CD4-positive, alpha-beta T cell treated with Interleukin-2 at 100 ng/mL for 4 hours (primary cell): Measurements from ENCODE around the gene IFNLR1.

Experiments used
- DNase-seq: peaks from one replicate; pipeline ENCODE4 v3.0.0-alpha.2; 2020; ENCODE audit warnings: low spot score

Gene IFNLR1

DNA sequence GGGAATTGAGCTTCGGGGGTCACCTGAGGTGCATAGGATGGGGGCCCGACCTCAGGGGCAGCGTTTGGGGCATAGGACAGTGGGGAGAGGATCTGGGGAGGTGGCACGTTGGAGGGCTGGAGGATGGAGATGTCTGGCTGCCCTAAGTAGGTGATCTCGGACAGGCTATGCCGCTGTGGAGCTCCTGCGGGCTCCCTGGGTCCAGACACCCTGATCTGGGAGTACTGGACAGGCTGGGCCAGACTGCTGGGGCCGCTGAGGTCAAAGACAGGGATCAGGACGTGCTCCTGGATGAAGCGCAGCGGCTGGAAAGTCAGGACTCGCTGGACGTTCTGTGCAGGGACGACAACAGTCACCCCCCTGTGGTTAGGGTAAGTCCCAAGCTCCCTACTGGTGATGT is 65.7 kb downstream of the IFNLR1 start:
- DNase-seq: no peak

DNA sequence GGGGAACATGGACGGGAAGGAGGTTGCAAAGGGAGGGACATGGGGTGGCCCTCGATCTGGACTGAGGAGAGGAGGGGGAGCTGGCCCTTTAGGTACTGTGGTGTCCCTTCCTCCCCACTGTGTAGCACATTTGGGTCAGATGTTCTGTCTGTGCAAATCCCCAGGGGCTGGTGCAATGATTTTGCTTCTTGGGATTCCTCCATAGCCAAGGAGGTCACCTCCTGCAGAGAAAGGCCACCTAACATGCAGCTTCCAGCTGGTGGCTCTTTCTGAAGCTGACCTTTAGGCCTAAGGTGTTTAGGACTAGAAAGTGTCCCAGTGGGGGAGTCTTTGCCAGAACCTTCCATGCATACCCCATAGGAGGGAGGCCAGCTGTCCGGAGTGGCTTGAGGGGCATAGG is 66.1 kb downstream of the IFNLR1 start:
- no peak for DNase-seq

DNA sequence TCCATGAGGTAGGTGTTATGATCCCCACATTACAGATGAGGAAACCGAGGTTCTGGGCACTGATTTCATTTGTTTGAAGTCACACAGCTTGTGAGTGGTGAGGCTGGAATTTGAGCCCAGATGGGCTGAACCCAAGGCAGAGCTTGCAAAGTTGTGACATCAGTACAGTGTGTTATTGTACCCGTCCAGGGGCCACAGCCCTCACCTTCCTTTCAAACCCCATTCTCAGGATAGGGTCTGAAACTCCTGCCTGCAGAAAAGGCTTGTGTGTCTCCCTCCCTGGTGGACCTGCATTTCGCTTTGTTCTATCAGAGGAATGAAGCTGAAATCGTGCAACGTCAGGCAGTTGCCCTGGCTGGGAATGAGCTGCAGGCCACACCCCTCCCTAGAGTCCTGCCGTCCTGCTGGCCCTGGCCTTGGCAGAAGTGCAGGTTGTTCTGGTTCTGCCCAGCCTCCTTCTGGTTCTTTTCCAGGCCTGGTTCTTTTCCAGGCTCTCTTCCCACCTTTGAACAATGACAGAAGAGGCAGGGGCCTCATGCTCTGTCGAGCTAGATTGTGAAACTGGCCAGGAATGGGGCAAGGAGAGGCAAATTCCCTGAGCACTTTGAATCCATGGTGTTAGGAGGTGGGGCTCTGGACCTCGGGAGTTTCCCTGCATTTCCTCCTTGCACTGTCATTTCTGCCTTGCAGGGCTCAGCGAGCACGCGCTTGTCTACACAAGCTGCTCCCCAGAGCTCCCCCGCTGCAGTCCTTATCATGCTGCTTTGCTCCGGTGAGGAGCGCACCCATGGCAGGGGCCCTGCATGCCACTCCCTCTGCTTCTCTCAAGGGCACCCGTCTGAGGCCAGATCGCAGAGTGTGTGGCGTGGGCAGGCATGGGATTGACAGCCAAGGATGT is 67.0 kb downstream of the IFNLR1 start:
- no peak for DNase-seq

- no peak for DNase-seq
Observed at GRCh38 chr1:24119489-24119858, 67.6 kb downstream of the IFNLR1 start.

GRCh38 chr1:24118410-24119242 is 68.5 kb downstream of the IFNLR1 start:
- DNase-seq: no peak

GRCh38 chr1:24117722-24118409 is 69.2 kb downstream of the IFNLR1 start:
- DNase-seq: no peak

- DNase-seq: no peak
Observed at GRCh38 chr1:24117132-24117531, 70.0 kb downstream of the IFNLR1 start.

DNA sequence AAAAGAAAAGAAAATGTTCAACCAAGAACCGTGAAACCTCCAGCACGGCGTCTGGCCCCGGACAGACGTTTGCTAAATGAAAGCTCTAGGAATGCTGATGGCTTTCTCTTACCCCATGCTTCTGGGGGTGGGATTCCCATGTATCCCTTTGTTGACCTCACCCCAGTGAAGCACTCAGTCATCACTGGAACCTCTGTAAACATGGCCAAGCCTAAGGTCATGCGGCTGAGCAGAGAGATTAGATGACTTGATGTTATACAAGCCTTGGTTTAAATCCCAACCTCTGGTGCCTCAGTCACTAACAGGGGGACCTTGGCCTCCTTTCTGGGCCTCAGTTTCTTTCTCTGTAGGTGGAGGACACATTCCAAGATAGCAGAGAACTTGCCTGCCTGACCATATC is 72.3 kb downstream of the IFNLR1 start:
- DNase-seq: no peak

GRCh38 chr1:24113641-24114033 is 73.5 kb downstream of the IFNLR1 start:
- DNase-seq: no peak

DNA sequence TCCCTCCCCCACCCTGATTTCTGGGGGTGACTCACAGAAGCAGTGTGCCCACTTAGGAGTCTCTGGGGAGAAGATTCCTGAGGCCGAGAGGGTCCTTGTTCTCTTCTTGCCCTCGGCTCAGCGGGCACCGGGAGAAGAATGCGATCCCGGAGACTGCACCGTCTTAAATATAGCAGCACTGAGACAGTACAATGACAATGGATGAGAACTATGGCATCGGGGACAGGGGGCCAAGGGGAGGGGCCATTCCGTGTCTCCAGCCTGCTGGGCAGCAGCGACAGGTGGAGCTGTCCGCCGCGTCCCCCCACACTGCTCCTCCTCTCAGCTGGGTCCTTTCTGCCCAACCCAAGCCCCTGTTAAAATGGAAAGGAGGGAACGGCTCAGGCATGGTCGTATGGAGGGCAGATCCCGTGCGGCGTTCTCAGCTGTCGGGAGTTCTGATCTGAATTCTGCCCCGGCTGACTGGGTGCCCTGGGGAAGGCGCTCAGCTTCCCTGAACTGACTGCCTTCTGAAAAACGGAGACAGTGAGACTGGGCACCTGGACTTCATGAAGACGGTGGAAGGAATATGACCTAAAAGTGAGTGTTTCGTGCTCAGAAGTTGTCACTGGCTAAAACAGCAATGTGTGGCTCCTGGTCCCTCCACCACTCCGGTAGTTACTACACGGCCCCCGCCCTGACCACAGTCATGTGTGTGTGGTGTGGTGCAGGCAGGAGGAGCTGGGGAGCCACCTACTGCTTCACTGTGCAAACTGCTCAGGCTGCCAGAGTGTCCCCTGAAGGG is 74.9 kb downstream of the IFNLR1 start, which contains the start of gene MYOM3:
Gene MYOM3, minus strand, starts transcription at position 140 of the 784 bp plus-strand sequence. CDS start 3,499 bp downstream, outside the sequence.
- DNase-seq: peak; percentile 19

GRCh38 chr1:24111262-24111995 is 75.7 kb downstream of the IFNLR1 start:
- no peak for DNase-seq

- no peak for DNase-seq
Observed at GRCh38 chr1:24110642-24111261, 76.3 kb downstream of the IFNLR1 start.

- DNase-seq: no peak
Observed at GRCh38 chr1:24109686-24110475, 77.2 kb downstream of the IFNLR1 start.

- DNase-seq: no peak
Observed at GRCh38 chr1:24109166-24109483, 78.0 kb downstream of the IFNLR1 start.

GRCh38 chr1:24108334-24109165 is 78.5 kb downstream of the IFNLR1 start:
- DNase-seq: no peak

GRCh38 chr1:24107462-24108138 is 79.5 kb downstream of the IFNLR1 start:
- no peak for DNase-seq

DNA sequence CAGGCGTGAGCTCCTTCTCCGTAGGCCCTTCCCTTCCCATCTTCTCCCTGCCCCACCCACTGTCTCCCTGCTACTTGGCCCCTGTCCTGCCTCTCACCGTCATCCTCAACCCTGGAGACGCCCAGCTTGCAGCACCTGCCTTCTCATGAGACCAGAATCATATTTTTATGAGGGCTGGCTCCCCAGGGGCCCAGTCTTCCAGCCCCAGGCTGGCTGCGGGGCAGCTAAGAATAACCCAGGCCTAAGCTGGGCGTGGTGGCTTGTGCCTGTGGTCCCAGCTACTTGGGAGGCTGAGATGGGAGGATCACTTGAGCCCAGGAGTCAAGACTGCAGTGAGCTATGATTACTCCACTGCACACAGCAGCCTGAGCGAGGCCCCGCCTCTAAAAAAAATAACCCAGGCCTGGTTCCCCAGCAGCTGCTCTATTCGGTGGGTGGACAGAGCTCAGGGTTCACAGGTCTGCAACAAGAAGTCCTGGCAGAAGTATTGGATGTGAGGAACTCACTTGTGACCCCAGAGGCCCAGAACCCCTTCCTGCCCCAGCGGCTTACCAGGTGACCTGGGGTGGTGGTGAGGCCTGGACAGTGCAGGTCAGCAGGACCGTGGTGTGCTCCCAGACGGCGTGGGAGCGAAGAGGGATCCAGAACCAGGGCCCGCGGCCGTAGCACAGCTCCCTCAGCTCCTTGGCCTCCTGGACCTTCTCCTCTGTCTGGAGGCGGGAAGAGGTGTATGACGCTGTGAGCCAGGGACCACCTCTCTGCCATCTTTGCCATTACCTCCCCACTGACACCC is 81.5 kb downstream of the IFNLR1 start:
- no peak for DNase-seq
